ENCODE results near the gene GALNT10.

GALNT10 gene

GRCh38 chr5:154275566-154275965 is 85.0 kb downstream of the GALNT10 start:
- Histone ChIP-seq H3K9ac (ENCODE audit: low read length) (no peak overlapping the region), H3K27me3 (ENCODE audit: insufficient read depth, low read length, poor library complexity) (no peaks in the 10 kb centered on the region), H3K27ac (ENCODE audit: low read depth, low read length) (no peak overlapping the region), H4K8ac (ENCODE audit: low read depth, low read length) (no peak overlapping the region), H3K79me1 (ENCODE audit: low read length) (no peaks in the 10 kb centered on the region), H3K4me3 (ENCODE audit: low read length) (no peak overlapping the region), H3K4me1 (ENCODE audit: control insufficient read depth, low read depth, low read length) (peaks cover 6% of the 10 kb centered on the region), H4K5ac (ENCODE audit: low read length) (no peak overlapping the region), H3K18ac (ENCODE audit: low read length) (no peak overlapping the region), H2BK5ac (ENCODE audit: low read length) (no peak overlapping the region), H3K79me2 (ENCODE audit: control insufficient read depth, insufficient read depth, low read length) (no peaks in the 10 kb centered on the region), H3K36me3 (ENCODE audit: control insufficient read depth, insufficient read depth, low read length) (no peaks in the 10 kb centered on the region), H3K4me2 (ENCODE audit: low read length) (no peak overlapping the region), H2BK120ac (ENCODE audit: low read depth, low read length) (no peak overlapping the region), H3K56ac (ENCODE audit: low read length) (no peak overlapping the region), H2BK15ac (replicated peaks; ENCODE audit: low read depth) (no peak overlapping the region), H3K23ac (ENCODE audit: low read length) (no peak overlapping the region), H2AK5ac (ENCODE audit: low read length) (no peak overlapping the region), H3K4ac (ENCODE audit: low read depth, low read length) (no peak overlapping the region)
- WGBS (ENCODE audit: extremely low coverage, insufficient coverage, low lambda C conversion rate) = no CpG with 5 or more reads among the region's 3 CpGs
- DNase-seq = no peak

- Histone ChIP-seq H3K79me2 (ENCODE audit: control insufficient read depth, insufficient read depth, low read length) (no peaks in the 10 kb centered on the region), H3K18ac (ENCODE audit: low read length) (no peak overlapping the region), H3K4me3 (ENCODE audit: low read length) (no peak overlapping the region), H3K36me3 (ENCODE audit: control insufficient read depth, insufficient read depth, low read length) (no peaks in the 10 kb centered on the region), H2BK120ac (ENCODE audit: low read depth, low read length) (no peak overlapping the region), H4K5ac (ENCODE audit: low read length) (no peak overlapping the region), H2BK15ac (replicated peaks; ENCODE audit: low read depth) (no peak overlapping the region), H3K9ac (ENCODE audit: low read length) (no peak overlapping the region), H3K27me3 (ENCODE audit: insufficient read depth, low read length, poor library complexity) (no peaks in the 10 kb centered on the region), H2BK5ac (ENCODE audit: low read length) (no peak overlapping the region), H4K8ac (ENCODE audit: low read depth, low read length) (no peak overlapping the region), H3K23ac (ENCODE audit: low read length) (no peak overlapping the region), H3K4ac (ENCODE audit: low read depth, low read length) (no peak overlapping the region), H2AK5ac (ENCODE audit: low read length) (no peak overlapping the region), H3K27ac (ENCODE audit: low read depth, low read length) (no peak overlapping the region), H3K4me1 (ENCODE audit: control insufficient read depth, low read depth, low read length) (peaks cover 6% of the 10 kb centered on the region), H3K79me1 (ENCODE audit: low read length) (no peaks in the 10 kb centered on the region), H3K56ac (ENCODE audit: low read length) (no peak overlapping the region), H3K4me2 (ENCODE audit: low read length) (no peak overlapping the region)
- no peak for DNase-seq
- no CpG with 5 or more reads among the region's 5 CpGs for WGBS (ENCODE audit: extremely low coverage, insufficient coverage, low lambda C conversion rate)
Measured at GRCh38 chr5:154276261-154276972, 85.9 kb downstream of the GALNT10 start.

DNA sequence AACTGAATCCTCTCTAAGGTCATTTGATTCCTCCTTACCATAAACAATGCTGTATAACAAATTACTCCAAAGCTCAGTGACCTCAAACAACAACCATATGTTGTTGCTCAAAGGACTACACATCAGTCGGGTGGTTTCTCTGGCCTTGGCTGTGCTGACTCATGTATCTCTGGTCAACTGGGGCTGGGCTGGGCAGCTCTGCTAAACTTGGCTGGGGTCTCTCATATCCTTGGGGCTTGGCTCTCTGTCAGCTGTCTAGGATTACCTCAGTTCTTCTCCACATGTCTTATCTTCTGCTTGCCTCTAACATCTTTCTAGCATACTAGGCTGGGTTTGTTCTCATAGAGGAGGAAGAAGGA is 86.4 kb downstream of the GALNT10 start:
- no peak overlapping the region for H3K18ac ChIP-seq (ENCODE audit: low read length)
- H3K4me3 ChIP-seq (ENCODE audit: low read length) = no peak overlapping the region
- DNase-seq = no peak
- H3K79me1 ChIP-seq (ENCODE audit: low read length) = no peaks in the 10 kb centered on the region
- H3K36me3 ChIP-seq (ENCODE audit: control insufficient read depth, insufficient read depth, low read length) = no peaks in the 10 kb centered on the region
- H3K27me3 ChIP-seq (ENCODE audit: insufficient read depth, low read length, poor library complexity) = no peaks in the 10 kb centered on the region
- no peak overlapping the region for H2AK5ac ChIP-seq (ENCODE audit: low read length)
- H4K5ac ChIP-seq (ENCODE audit: low read length) = no peak overlapping the region
- no peak overlapping the region for H3K9ac ChIP-seq (ENCODE audit: low read length)
- H4K8ac ChIP-seq (ENCODE audit: low read depth, low read length) = no peak overlapping the region
- H3K4me1 ChIP-seq (ENCODE audit: control insufficient read depth, low read depth, low read length) = peaks cover 6% of the 10 kb centered on the region
- H2BK5ac ChIP-seq (ENCODE audit: low read length) = no peak overlapping the region
- WGBS (ENCODE audit: extremely low coverage, insufficient coverage, low lambda C conversion rate) = no CpG with 5 or more reads among the region's 1 CpG
- H2BK15ac ChIP-seq (replicated peaks; ENCODE audit: low read depth) = no peak overlapping the region
- no peak overlapping the region for H3K56ac ChIP-seq (ENCODE audit: low read length)
- H3K4me2 ChIP-seq (ENCODE audit: low read length) = no peak overlapping the region
- H3K79me2 ChIP-seq (ENCODE audit: control insufficient read depth, insufficient read depth, low read length) = no peaks in the 10 kb centered on the region
- H3K27ac ChIP-seq (ENCODE audit: low read depth, low read length) = no peak overlapping the region
- H2BK120ac ChIP-seq (ENCODE audit: low read depth, low read length) = no peak overlapping the region
- H3K23ac ChIP-seq (ENCODE audit: low read length) = no peak overlapping the region
- no peak overlapping the region for H3K4ac ChIP-seq (ENCODE audit: low read depth, low read length)

- Histone ChIP-seq H3K56ac (ENCODE audit: low read length) (no peak overlapping the region), H2BK120ac (ENCODE audit: low read depth, low read length) (no peak overlapping the region), H3K4me3 (ENCODE audit: low read length) (no peak overlapping the region), H3K36me3 (ENCODE audit: control insufficient read depth, insufficient read depth, low read length) (no peaks in the 10 kb centered on the region), H3K23ac (ENCODE audit: low read length) (no peak overlapping the region), H2BK15ac (replicated peaks; ENCODE audit: low read depth) (no peak overlapping the region), H3K27me3 (ENCODE audit: insufficient read depth, low read length, poor library complexity) (no peaks in the 10 kb centered on the region), H3K9ac (ENCODE audit: low read length) (no peak overlapping the region), H3K4me2 (ENCODE audit: low read length) (no peak overlapping the region), H4K8ac (ENCODE audit: low read depth, low read length) (no peak overlapping the region), H3K79me2 (ENCODE audit: control insufficient read depth, insufficient read depth, low read length) (no peaks in the 10 kb centered on the region), H3K79me1 (ENCODE audit: low read length) (no peaks in the 10 kb centered on the region), H2BK5ac (ENCODE audit: low read length) (no peak overlapping the region), H4K5ac (ENCODE audit: low read length) (no peak overlapping the region), H3K18ac (ENCODE audit: low read length) (no peak overlapping the region), H3K4me1 (ENCODE audit: control insufficient read depth, low read depth, low read length) (peaks cover 6% of the 10 kb centered on the region), H3K4ac (ENCODE audit: low read depth, low read length) (no peak overlapping the region), H2AK5ac (ENCODE audit: low read length) (no peak overlapping the region), H3K27ac (ENCODE audit: low read depth, low read length) (no peak overlapping the region)
- DNase-seq = no peak
- WGBS (ENCODE audit: extremely low coverage, insufficient coverage, low lambda C conversion rate) = no CpG with 5 or more reads among the region's 1 CpG
Measured at GRCh38 chr5:154277499-154277898, 87.0 kb downstream of the GALNT10 start.

DNA sequence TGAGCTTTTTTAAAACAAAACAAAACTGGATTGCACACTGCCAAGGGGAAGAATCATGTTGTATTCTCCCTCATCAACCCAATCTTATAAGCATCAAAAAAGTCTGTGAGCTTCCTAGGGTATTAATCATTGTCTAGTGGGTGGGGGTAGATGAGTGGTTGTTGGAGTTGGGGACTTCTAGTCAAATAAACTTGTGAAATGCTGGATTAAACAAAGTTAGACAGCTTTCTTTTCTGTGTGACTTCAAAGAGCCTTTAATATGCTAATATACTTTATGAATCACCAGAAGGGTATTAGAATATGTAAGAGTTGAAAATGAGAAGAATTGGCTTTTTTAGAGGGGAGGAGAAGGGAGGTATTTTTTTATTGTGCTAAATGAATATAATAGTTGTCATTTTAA is 87.7 kb downstream of the GALNT10 start:
- no peaks in the 10 kb centered on the region for H3K79me1 ChIP-seq (ENCODE audit: low read length)
- H3K4me1 ChIP-seq (ENCODE audit: control insufficient read depth, low read depth, low read length) = peaks cover 2% of the 10 kb centered on the region
- H3K27ac ChIP-seq (ENCODE audit: low read depth, low read length) = no peak overlapping the region
- no peak overlapping the region for H3K9ac ChIP-seq (ENCODE audit: low read length)
- H3K79me2 ChIP-seq (ENCODE audit: control insufficient read depth, insufficient read depth, low read length) = no peaks in the 10 kb centered on the region
- H3K36me3 ChIP-seq (ENCODE audit: control insufficient read depth, insufficient read depth, low read length) = no peaks in the 10 kb centered on the region
- no peak overlapping the region for H2BK15ac ChIP-seq (replicated peaks; ENCODE audit: low read depth)
- H3K18ac ChIP-seq (ENCODE audit: low read length) = no peak overlapping the region
- H3K27me3 ChIP-seq (ENCODE audit: insufficient read depth, low read length, poor library complexity) = no peaks in the 10 kb centered on the region
- H4K5ac ChIP-seq (ENCODE audit: low read length) = no peak overlapping the region
- no peak overlapping the region for H3K23ac ChIP-seq (ENCODE audit: low read length)
- H2BK120ac ChIP-seq (ENCODE audit: low read depth, low read length) = no peak overlapping the region
- DNase-seq = no peak
- H2BK5ac ChIP-seq (ENCODE audit: low read length) = no peak overlapping the region
- no peak overlapping the region for H4K8ac ChIP-seq (ENCODE audit: low read depth, low read length)
- no peak overlapping the region for H3K4ac ChIP-seq (ENCODE audit: low read depth, low read length)
- H3K56ac ChIP-seq (ENCODE audit: low read length) = no peak overlapping the region
- H3K4me2 ChIP-seq (ENCODE audit: low read length) = no peak overlapping the region
- H2AK5ac ChIP-seq (ENCODE audit: low read length) = no peak overlapping the region
- no peak overlapping the region for H3K4me3 ChIP-seq (ENCODE audit: low read length)

GRCh38 chr5:154278908-154279307 is 88.4 kb downstream of the GALNT10 start:
- no peak overlapping the region for H3K4ac ChIP-seq (ENCODE audit: low read depth, low read length)
- no peaks in the 10 kb centered on the region for H3K36me3 ChIP-seq (ENCODE audit: control insufficient read depth, insufficient read depth, low read length)
- no peak overlapping the region for H3K56ac ChIP-seq (ENCODE audit: low read length)
- H3K79me2 ChIP-seq (ENCODE audit: control insufficient read depth, insufficient read depth, low read length) = no peaks in the 10 kb centered on the region
- H2BK5ac ChIP-seq (ENCODE audit: low read length) = no peak overlapping the region
- no peak overlapping the region for H3K4me2 ChIP-seq (ENCODE audit: low read length)
- H3K27ac ChIP-seq (ENCODE audit: low read depth, low read length) = no peak overlapping the region
- no peak overlapping the region for H2AK5ac ChIP-seq (ENCODE audit: low read length)
- H4K8ac ChIP-seq (ENCODE audit: low read depth, low read length) = no peak overlapping the region
- H2BK15ac ChIP-seq (replicated peaks; ENCODE audit: low read depth) = no peak overlapping the region
- no peaks in the 10 kb centered on the region for H3K27me3 ChIP-seq (ENCODE audit: insufficient read depth, low read length, poor library complexity)
- no peak overlapping the region for H3K18ac ChIP-seq (ENCODE audit: low read length)
- no peaks in the 10 kb centered on the region for H3K79me1 ChIP-seq (ENCODE audit: low read length)
- no peak for DNase-seq
- H3K9ac ChIP-seq (ENCODE audit: low read length) = no peak overlapping the region
- no peak overlapping the region for H2BK120ac ChIP-seq (ENCODE audit: low read depth, low read length)
- peaks cover 2% of the 10 kb centered on the region for H3K4me1 ChIP-seq (ENCODE audit: control insufficient read depth, low read depth, low read length)
- H3K4me3 ChIP-seq (ENCODE audit: low read length) = no peak overlapping the region
- no peak overlapping the region for H3K23ac ChIP-seq (ENCODE audit: low read length)
- H4K5ac ChIP-seq (ENCODE audit: low read length) = no peak overlapping the region

All from mesendoderm (in vitro differentiated cells).